HepG2 (cell line): ENCODE results near the gene GMEB2. TPM values are rescaled to one million over a fixed set of nuclear protein-coding genes. Genes with fewer than 3 reads are reported as not detected.
A peak's percentile ranks its signal among the peaks of the same experiment; 100 is the strongest.

Experiments used
- ARNTL ChIP-seq: sonication (generic); formaldehyde crosslinking; IDR thresholded peaks from 2 replicates; pipeline ENCODE4 v1.4.0; 2020; ENCODE audit warnings: mild to moderate bottlenecking, missing genetic modification reagents
- FOXC1 ChIP-seq: sonication (generic); formaldehyde crosslinking; IDR thresholded peaks from 2 replicates; pipeline ENCODE4 v1.8.0; 2022; ENCODE audit warnings: mild to moderate bottlenecking, missing genetic modification reagents, borderline replicate concordance
- PHF21A ChIP-seq: sonication (generic); formaldehyde crosslinking; IDR thresholded peaks from 2 replicates; pipeline ENCODE4 v1.5.0; 2020; ENCODE audit warnings: mild to moderate bottlenecking, missing genetic modification reagents
- PRPF4 ChIP-seq: fragments of 200-400 bp; formaldehyde crosslinking; IDR thresholded peaks from 2 replicates; pipeline ENCODE4 v1.6.1; 2016; ENCODE audit warnings: low read length, low read depth; ENCODE audit not compliant: poor library complexity, severe bottlenecking
- TFDP2 ChIP-seq: sonication (generic); formaldehyde crosslinking; IDR thresholded peaks from 2 replicates; pipeline ENCODE4 v1.4.0; 2020; ENCODE audit warnings: missing genetic modification reagents
- ZNF207 ChIP-seq: fragments of 450-650 bp; IDR thresholded peaks from 2 replicates; pipeline ENCODE4 v1.6.1; 2016; ENCODE audit warnings: antibody characterized with exemption, borderline replicate concordance
- ZNF567 ChIP-seq: sonication (generic); formaldehyde crosslinking; IDR thresholded peaks from 2 replicates; pipeline ENCODE4 v1.8.1; 2023; ENCODE audit warnings: mild to moderate bottlenecking, missing genetic modification reagents, borderline replicate concordance
- ZNF574 ChIP-seq: sonication (generic); formaldehyde crosslinking; IDR thresholded peaks from 2 replicates; pipeline ENCODE4 v1.4.0; 2020; ENCODE audit warnings: missing genetic modification reagents
- polyA plus RNA-seq, 8 experiments: library from polyadenylated mRNA; depleted of rRNA in 3 of 8; stranded (reverse) in 7 of 8; unstranded in 1 of 8; fragments of >200 nt; fragmentation: Illumina TruSeq in 4 of 8; extraction: Trizol in 4 of 8; gene quantifications; 2 replicates each; pipeline versions ENCODE4 v1.2.1 to v1.2.3, GENCODE V29; 2011 to 2016; ENCODE audit warnings: low read depth in 4 of 8, missing spikeins in 1 of 8, mixed read lengths in 1 of 8; ENCODE audit not compliant: insufficient read depth in 1 of 8
- total RNA-seq, 5 experiments: library from RNA; depleted of rRNA; stranded (reverse); fragments of >200 nt; fragmentation: Illumina TruSeq; extraction: Trizol; gene quantifications; 2 replicates each; pipeline ENCODE4 v1.2.3, GENCODE V29; 2016; ENCODE audit warnings: low read depth in 1 of 5
- TF ChIP-seq, protein P1 (sequence below), 2 experiments: fragments of 450-650 bp in 1 of 2; sonication (generic) in 1 of 2; formaldehyde crosslinking in 1 of 2; IDR thresholded peaks; 2 replicates each; pipeline versions ENCODE4 v1.6.1 to v1.8.0; 2016 to 2022; ENCODE audit warnings: antibody characterized with exemption in 1 of 2, mild to moderate bottlenecking in 1 of 2, missing genetic modification reagents in 1 of 2

GMEB2 gene
- total and polyA plus RNA-seq, 2 of the 13 experiments (the other 11 are each of a cell fraction or from before 2014, with no cell fraction given): 10.6 to 12.4 TPM

- TF ChIP-seq ZNF567 (no peak; the same call in 1 of the 2 replicates), ZNF207 (no peak), ZNF574 (no peak), PHF21A (peak; percentile 36; the same call in 1 of the 2 replicates), FOXC1 (no peak; the same call in 1 of the 2 replicates), PRPF4 (no peak), TFDP2 (CRISPR knock-in tag) (no peak), ARNTL (CRISPR knock-in tag) (no peak)
- TF ChIP-seq, protein P1, sequence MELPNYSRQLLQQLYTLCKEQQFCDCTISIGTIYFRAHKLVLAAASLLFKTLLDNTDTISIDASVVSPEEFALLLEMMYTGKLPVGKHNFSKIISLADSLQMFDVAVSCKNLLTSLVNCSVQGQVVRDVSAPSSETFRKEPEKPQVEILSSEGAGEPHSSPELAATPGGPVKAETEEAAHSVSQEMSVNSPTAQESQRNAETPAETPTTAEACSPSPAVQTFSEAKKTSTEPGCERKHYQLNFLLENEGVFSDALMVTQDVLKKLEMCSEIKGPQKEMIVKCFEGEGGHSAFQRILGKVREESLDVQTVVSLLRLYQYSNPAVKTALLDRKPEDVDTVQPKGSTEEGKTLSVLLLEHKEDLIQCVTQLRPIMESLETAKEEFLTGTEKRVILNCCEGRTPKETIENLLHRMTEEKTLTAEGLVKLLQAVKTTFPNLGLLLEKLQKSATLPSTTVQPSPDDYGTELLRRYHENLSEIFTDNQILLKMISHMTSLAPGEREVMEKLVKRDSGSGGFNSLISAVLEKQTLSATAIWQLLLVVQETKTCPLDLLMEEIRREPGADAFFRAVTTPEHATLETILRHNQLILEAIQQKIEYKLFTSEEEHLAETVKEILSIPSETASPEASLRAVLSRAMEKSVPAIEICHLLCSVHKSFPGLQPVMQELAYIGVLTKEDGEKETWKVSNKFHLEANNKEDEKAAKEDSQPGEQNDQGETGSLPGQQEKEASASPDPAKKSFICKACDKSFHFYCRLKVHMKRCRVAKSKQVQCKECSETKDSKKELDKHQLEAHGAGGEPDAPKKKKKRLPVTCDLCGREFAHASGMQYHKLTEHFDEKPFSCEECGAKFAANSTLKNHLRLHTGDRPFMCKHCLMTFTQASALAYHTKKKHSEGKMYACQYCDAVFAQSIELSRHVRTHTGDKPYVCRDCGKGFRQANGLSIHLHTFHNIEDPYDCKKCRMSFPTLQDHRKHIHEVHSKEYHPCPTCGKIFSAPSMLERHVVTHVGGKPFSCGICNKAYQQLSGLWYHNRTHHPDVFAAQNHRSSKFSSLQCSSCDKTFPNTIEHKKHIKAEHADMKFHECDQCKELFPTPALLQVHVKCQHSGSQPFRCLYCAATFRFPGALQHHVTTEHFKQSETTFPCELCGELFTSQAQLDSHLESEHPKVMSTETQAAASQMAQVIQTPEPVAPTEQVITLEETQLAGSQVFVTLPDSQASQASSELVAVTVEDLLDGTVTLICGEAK (IDR thresholded peaks at IDR 0.05): no peak
- TF ChIP-seq, protein P1 (CRISPR knock-in tag; IDR thresholded peaks at IDR 0.05): peak; percentile 3; the same call in 1 of the 2 replicates
- TF ChIP-seq, all 625 proteins: peak for 88
Observed at GRCh38 chr20:63658749-63659187, 31.9 kb upstream of the GMEB2 start (continued).
